GM23338 (cell line): ENCODE data around the gene OSBPL1A. TPM values are rescaled to one million over a fixed set of nuclear protein-coding genes. Genes with fewer than 3 reads are reported as not detected.

Experiments
- ATAC-seq: fragments of 200-7000 bp; cut with Tn5 transposase; 3 replicates; pipeline ENCODE4 v1.9.1; 2020
- DNase-seq: peaks from one replicate; pipeline ENCODE4 v3.0.0-alpha.2; 2015; ENCODE audit warnings: low spot score
- H2AFZ ChIP-seq: fragments of 200-600 bp; sonication (generic); 2 replicates; pipeline ENCODE4 v1.8.0; 2016; ENCODE audit warnings: antibody characterized with exemption, mild to moderate bottlenecking, moderate library complexity
- H3F3A ChIP-seq: fragments of 200-600 bp; sonication (generic); replicated peaks from 2 replicates; pipeline ENCODE4 v1.8.0; 2017; ENCODE audit warnings: antibody characterized with exemption, mixed run types, low read depth
- H3K27ac ChIP-seq: fragments of 200-600 bp; sonication (generic); 2 replicates; pipeline ENCODE4 v1.6.1; 2016; ENCODE audit warnings: low read depth
- H3K27me3 ChIP-seq: fragments of 200-600 bp; sonication (generic); 2 replicates; pipeline ENCODE4 v1.8.0; 2016; ENCODE audit warnings: mild to moderate bottlenecking, mixed run types, moderate library complexity; ENCODE audit not compliant: insufficient read depth
- H3K36me3 ChIP-seq: fragments of 200-600 bp; sonication (generic); 2 replicates; pipeline ENCODE4 v1.8.0; 2016; ENCODE audit warnings: mild to moderate bottlenecking; ENCODE audit not compliant: insufficient read depth
- H3K4me1 ChIP-seq: fragments of 200-600 bp; sonication (generic); 2 replicates; pipeline ENCODE4 v1.8.0; 2016; ENCODE audit warnings: mild to moderate bottlenecking, moderate library complexity; ENCODE audit not compliant: insufficient read depth
- H3K4me2 ChIP-seq: fragments of 200-600 bp; sonication (generic); 2 replicates; pipeline ENCODE4 v1.7.1; 2017; ENCODE audit warnings: mixed run types
- H3K4me3 ChIP-seq: fragments of 200-600 bp; sonication (generic); 2 replicates; pipeline ENCODE4 v1.6.1; 2016; ENCODE audit warnings: mixed run types
- H3K79me2 ChIP-seq: fragments of 200-600 bp; sonication (generic); replicated peaks from 2 replicates; pipeline ENCODE4 v1.8.0; 2017; ENCODE audit warnings: mild to moderate bottlenecking; ENCODE audit not compliant: insufficient read depth
- H3K9me2 ChIP-seq: fragments of 200-600 bp; sonication (generic); 2 replicates; pipeline ENCODE4 v1.8.0; 2017; ENCODE audit not compliant: insufficient read depth
- H4K20me1 ChIP-seq: fragments of 200-600 bp; sonication (generic); replicated peaks from 2 replicates; pipeline ENCODE4 v1.8.0; 2017; ENCODE audit warnings: mild to moderate bottlenecking; ENCODE audit not compliant: insufficient read depth
- H3K27ac Mint-ChIP-seq: 2 replicates; pipeline ENCODE4 v1.8.0; 2020; ENCODE audit warnings: inconsistent platforms, mild to moderate bottlenecking, moderate library complexity, mixed read lengths
- H3K27me3 Mint-ChIP-seq: 3 replicates; pipeline ENCODE4 v1.8.0; 2022; ENCODE audit warnings: low read depth, mild to moderate bottlenecking, moderate library complexity, mixed read lengths, inconsistent platforms; ENCODE audit not compliant: insufficient read depth, poor library complexity
- H3K36me3 Mint-ChIP-seq: 3 replicates; pipeline ENCODE4 v1.8.0; 2021; ENCODE audit warnings: low read depth, mild to moderate bottlenecking, inconsistent platforms, moderate library complexity, mixed read lengths
- H3K4me1 Mint-ChIP-seq: 3 replicates; pipeline ENCODE4 v1.8.0; 2020; ENCODE audit warnings: mild to moderate bottlenecking, inconsistent platforms, mixed read lengths
- H3K4me3 Mint-ChIP-seq: 3 replicates; pipeline ENCODE4 v1.8.0; 2021; ENCODE audit warnings: moderate library complexity, mild to moderate bottlenecking, inconsistent platforms, mixed read lengths
- H3K9me3 Mint-ChIP-seq: 3 replicates; pipeline ENCODE4 v1.8.0; 2020; ENCODE audit warnings: moderate library complexity, mild to moderate bottlenecking, inconsistent platforms, mixed read lengths
- CREB1 ChIP-seq: fragments of 250-450 bp; sonication (Bioruptor Pico); IDR thresholded peaks from 2 replicates; pipeline ENCODE4 v1.5.0; 2020; ENCODE audit warnings: low read depth, mild to moderate bottlenecking, moderate library complexity
- CTCF ChIP-seq, 2 experiments: fragments of 200-600 bp in 1 of 2; sonication (generic) in 1 of 2; conservative IDR thresholded peaks; 2 replicates each; pipeline versions ENCODE4 v1.5.1 to v1.6.1; 2016 to 2017; ENCODE audit warnings: antibody characterized with exemption in 2 of 2, low read depth in 2 of 2, mild to moderate bottlenecking in 2 of 2, moderate library complexity in 1 of 2
- ETS1 ChIP-seq: IDR thresholded peaks from 2 replicates; pipeline ENCODE4 v1.6.1; 2016; ENCODE audit warnings: antibody characterized with exemption
- EZH2 ChIP-seq: fragments of 200-600 bp; sonication (generic); IDR thresholded peaks from one replicate; pipeline ENCODE4 v1.8.0; 2017; ENCODE audit warnings: antibody characterized with exemption, mild to moderate bottlenecking, low read depth; ENCODE audit not compliant: unreplicated experiment
- EZH2phosphoT487 ChIP-seq: fragments of 200-600 bp; sonication (generic); IDR thresholded peaks from one replicate; pipeline ENCODE4 v1.8.1; 2018; ENCODE audit warnings: antibody characterized with exemption; ENCODE audit not compliant: unreplicated experiment
- JUNB ChIP-seq: IDR thresholded peaks from one replicate; pipeline ENCODE4 v1.6.1; 2016; ENCODE audit warnings: antibody characterized with exemption; ENCODE audit not compliant: unreplicated experiment
- NANOG ChIP-seq: IDR thresholded peaks from 2 replicates; pipeline ENCODE4 v1.6.1; 2016; ENCODE audit warnings: antibody characterized with exemption, borderline replicate concordance
- POLR2AphosphoS5 ChIP-seq: IDR thresholded peaks from 2 replicates; pipeline ENCODE4 v1.6.1; 2016; ENCODE audit warnings: antibody characterized with exemption, low read depth
- REST ChIP-seq: IDR thresholded peaks from one replicate; pipeline ENCODE4 v1.6.1; 2018; ENCODE audit warnings: antibody characterized with exemption; ENCODE audit not compliant: unreplicated experiment
- STAT1 ChIP-seq: IDR thresholded peaks from one replicate; pipeline ENCODE4 v1.6.1; 2016; ENCODE audit warnings: antibody characterized with exemption; ENCODE audit not compliant: unreplicated experiment
- ZNF114 ChIP-seq: fragments of 250-450 bp; sonication (Bioruptor Pico); IDR thresholded peaks from 2 replicates; pipeline ENCODE4 v1.5.0; 2020; ENCODE audit warnings: mild to moderate bottlenecking, moderate library complexity
- ZNF331 ChIP-seq: fragments of 250-450 bp; sonication (Bioruptor Pico); IDR thresholded peaks from 2 replicates; pipeline ENCODE4 v1.5.0; 2020; ENCODE audit warnings: low read depth, mild to moderate bottlenecking, moderate library complexity
- ZNF462 ChIP-seq: fragments of 250-450 bp; sonication (Bioruptor Pico); IDR thresholded peaks from 2 replicates; pipeline ENCODE4 v1.5.0; 2020; ENCODE audit warnings: mild to moderate bottlenecking, moderate library complexity
- polyA plus RNA-seq: library from polyadenylated mRNA; unstranded; fragments of >200 nt; fragmentation: Nextera tagmentation; extraction: Ambion mirVana; gene quantifications from 2 replicates; pipeline ENCODE4 v1.2.1, GENCODE V29; 2016
- total RNA-seq: library from RNA; depleted of rRNA; stranded (reverse); fragments of >200 nt; shearing (Covaris generic); gene quantifications from 2 replicates; pipeline ENCODE4 v1.2.3, GENCODE V29; 2014

The OSBPL1A gene
- total and polyA plus RNA-seq, 2 experiments from 2014 or later: 55.6 to 71.4 TPM

GRCh38 chr18:24278591-24278990, 119.0 kb downstream of the OSBPL1A start:
- Histone ChIP-seq H3K27me3 (no peaks in the 10 kb centered on the region), H3F3A (no peaks in the 10 kb centered on the region), H3K27ac (no peak overlapping the region), H3K4me2 (no peak overlapping the region), H3K9me2 (no peaks in the 10 kb centered on the region; the same call in 1 of the 2 replicates), H4K20me1 (no peaks in the 10 kb centered on the region), H3K36me3 (peaks cover 4% of the 10 kb centered on the region; the same call in 1 of the 2 replicates), H3K4me1 (no peaks in the 10 kb centered on the region), H3K79me2 (no peaks in the 10 kb centered on the region), H2AFZ (no peak overlapping the region), H3K4me3 (no peak overlapping the region)
- H3K36me3 Mint-ChIP-seq: peaks cover 36% of the 10 kb centered on the region
- H3K4me3 Mint-ChIP-seq: no peak overlapping the region
- no peak for TF ChIP-seq ZNF462 (CRISPR knock-in tag)
- TF ChIP-seq CREB1: no peak
- no peak for TF ChIP-seq NANOG
- TF ChIP-seq STAT1: no peak
- no peak for TF ChIP-seq ETS1
- TF ChIP-seq POLR2AphosphoS5: no peak
- TF ChIP-seq REST: no peak
- TF ChIP-seq EZH2: no peak
- no peak for TF ChIP-seq ZNF114 (CRISPR knock-in tag)
- TF ChIP-seq EZH2phosphoT487: no peak
- TF ChIP-seq JUNB: no peak
- TF ChIP-seq CTCF (conservative IDR thresholded peaks at IDR 0.05; ENCODE audit: low read depth in 2 of 2): no peak
- no peak for TF ChIP-seq ZNF331 (CRISPR knock-in tag)
- ATAC-seq (no peak), DNase-seq (no peak)
- H3K4me1 Mint-ChIP-seq: no peaks in the 10 kb centered on the region; the same call in 2 of the 3 replicates
- peaks cover 15% of the 10 kb centered on the region for H3K9me3 Mint-ChIP-seq
- no peak overlapping the region for H3K27ac Mint-ChIP-seq
- peaks cover 5% of the 10 kb centered on the region for H3K27me3 Mint-ChIP-seq
